Keratinocyte (primary cell): ENCODE results near the gene PTPRR. TPM values are rescaled to one million over a fixed set of nuclear protein-coding genes. Genes with fewer than 3 reads are reported as not detected.
A peak's percentile ranks its signal among the peaks of the same experiment; 100 is the strongest.

ENCODE experiments used
- DNase-seq: peaks from one replicate; pipeline ENCODE4 v3.0.0-alpha.2; 2011; ENCODE audit warnings: low read depth, missing footprints, low spot score
- FAIRE-seq: peaks from 2 replicates; lab custom pipeline; 2011; peaks lifted over from hg19 to GRCh38; lab: Jason Lieb, UNC
- H2AFZ ChIP-seq: 2 replicates; pipeline ENCODE4 v1.6.0; 2012; ENCODE audit warnings: low read length, control low read depth, inconsistent platforms; ENCODE audit not compliant: control insufficient read depth
- H3K27ac ChIP-seq: 2 replicates; pipeline ENCODE4 v1.5.1; 2011; ENCODE audit warnings: low read length; ENCODE audit not compliant: control insufficient read depth, insufficient read depth
- H3K27me3 ChIP-seq: 3 replicates; pipeline ENCODE4 v1.6.0; 2011; ENCODE audit warnings: low read length; ENCODE audit not compliant: control insufficient read depth, insufficient read depth; ENCODE audit errors: extremely low read depth
- H3K36me3 ChIP-seq, 2 experiments: 2 replicates in 1 of 2; 3 replicates in 1 of 2; pipeline ENCODE4 v1.5.1; 2011; ENCODE audit warnings: low read length in 2 of 2, mild to moderate bottlenecking in 1 of 2; ENCODE audit not compliant: control insufficient read depth in 2 of 2, insufficient read depth in 2 of 2; ENCODE audit errors: extremely low read depth in 1 of 2
- H3K4me1 ChIP-seq: 3 replicates; pipeline ENCODE4 v1.5.1; 2011; ENCODE audit warnings: low read length; ENCODE audit not compliant: control insufficient read depth, insufficient read depth; ENCODE audit errors: extremely low read depth
- H3K4me2 ChIP-seq: 3 replicates; pipeline ENCODE4 v1.6.0; 2011; ENCODE audit warnings: low read depth, low read length; ENCODE audit not compliant: control insufficient read depth, insufficient read depth; ENCODE audit errors: extremely low read depth
- H3K4me3 ChIP-seq, 3 experiments: fragments of 200-600 bp in 1 of 3; sonication (generic) in 1 of 3; 2 replicates in 2 of 3; 3 replicates in 1 of 3; pipeline ENCODE4 v1.5.1; 2011 to 2016; ENCODE audit warnings: low read length in 3 of 3, mild to moderate bottlenecking in 3 of 3, control low read depth in 2 of 3, inconsistent platforms in 1 of 3, low read depth in 1 of 3, mixed read lengths in 1 of 3, mixed run types in 1 of 3, moderate library complexity in 1 of 3; ENCODE audit not compliant: control insufficient read depth in 2 of 3, insufficient read depth in 2 of 3; ENCODE audit errors: extremely low read depth in 1 of 3
- H3K79me2 ChIP-seq: 2 replicates; pipeline ENCODE4 v1.6.0; 2012; ENCODE audit warnings: low read length; ENCODE audit not compliant: control insufficient read depth, insufficient read depth
- H3K9ac ChIP-seq: 3 replicates; pipeline ENCODE4 v1.6.0; 2011; ENCODE audit warnings: low read length; ENCODE audit not compliant: control insufficient read depth, insufficient read depth; ENCODE audit errors: extremely low read depth
- H3K9me1 ChIP-seq: 3 replicates; pipeline ENCODE4 v1.6.0; 2011; ENCODE audit warnings: low read length; ENCODE audit not compliant: control insufficient read depth, insufficient read depth; ENCODE audit errors: extremely low read depth
- H3K9me3 ChIP-seq: 2 replicates; pipeline ENCODE4 v1.5.1; 2012; ENCODE audit warnings: low read depth, low read length; ENCODE audit not compliant: control insufficient read depth
- H4K20me1 ChIP-seq: 3 replicates; pipeline ENCODE4 v1.6.0; 2011; ENCODE audit warnings: low read length; ENCODE audit not compliant: control insufficient read depth, insufficient read depth; ENCODE audit errors: extremely low read depth
- CTCF ChIP-seq, 3 experiments: IDR thresholded peaks in 1 of 3; conservative IDR thresholded peaks in 1 of 3; optimal IDR thresholded peaks in 1 of 3; 2 replicates in 2 of 3; 3 replicates in 1 of 3; pipeline versions ENCODE3 to v1.5.1; 2011; ENCODE audit warnings: low read length in 3 of 3, mild to moderate bottlenecking in 3 of 3, moderate library complexity in 2 of 3, control low read depth in 1 of 3, inconsistent platforms in 1 of 3; ENCODE audit not compliant: insufficient read depth in 2 of 3; ENCODE audit errors: extremely low read depth in 1 of 3
- EZH2 ChIP-seq: IDR thresholded peaks from one replicate; pipeline ENCODE4 v1.6.1; 2012; ENCODE audit warnings: inconsistent platforms, mild to moderate bottlenecking, low read length, moderate library complexity
- dilution Hi-C: fragments of 300-500 bp; cut with MboI; formaldehyde crosslinking; loops from one replicate; pipeline ENCODE4 v1.7.0; 2020; ENCODE audit warnings: low sequenced_read_pairs; ENCODE audit not compliant: extremely low pct_ligation_motif_present
- polyA minus RNA-seq, 3 experiments: library from RNA; depleted of rRNA, polyadenylated mRNA; stranded (reverse); fragments of >200 nt; gene quantifications; 1 replicate in 1 of 3; 2 replicates in 1 of 3; 3 replicates in 1 of 3; pipeline ENCODE4 v1.2.3, GENCODE V29; 2011
- polyA plus RNA-seq, 5 experiments: library from polyadenylated mRNA; depleted of rRNA in 3 of 5; stranded (reverse) in 3 of 5; stranded (forward) in 1 of 5; unstranded in 1 of 5; fragments of >200 nt; gene quantifications; 1 replicate in 1 of 5; 2 replicates in 3 of 5; 3 replicates in 1 of 5; pipeline versions ENCODE4 v1.2.1 to v1.2.3, GENCODE V29; 2011 to 2012; ENCODE audit warnings: missing spikeins in 2 of 5, low read depth in 1 of 5, low replicate concordance in 1 of 5

The PTPRR gene
- polyA plus RNA-seq (2.9 to 3.1 TPM (median 3.1 TPM) in 3 replicates), polyA minus RNA-seq (1.1 to 1.4 TPM in 2 of 3 replicates, not detected in the other)
- 0.24 TPM for polyA plus RNA-seq (2011; ENCODE audit: low read depth)
- 2.7 and 5.4 TPM in 2 replicates for polyA plus RNA-seq (2011; cell fraction: cytosol; rRNA removed)
- 2.5 and 2.9 TPM in 2 replicates for polyA plus RNA-seq (2011; cell fraction: nucleus; rRNA removed)
- polyA plus RNA-seq (2012; ENCODE audit: low replicate concordance), result 1.4 and 1.8 TPM in 2 replicates
- not detected for polyA minus RNA-seq (2011; cell fraction: cytosol; rRNA and poly(A)+ RNA removed)
- polyA minus RNA-seq (2011; cell fraction: nucleus; rRNA and poly(A)+ RNA removed), result 1.8 TPM in 2 replicates

- TF ChIP-seq CTCF (optimal IDR thresholded peaks at IDR 0.05 in 1 of 3, IDR thresholded peaks at IDR 0.05 in 1 of 3, conservative IDR thresholded peaks at IDR 0.05 in 1 of 3; ENCODE audit: extremely low read depth in 1 of 3, insufficient read depth in 2 of 3, low read length in 3 of 3), result no peak
- peak; percentile 68 for TF ChIP-seq EZH2
- dilution Hi-C loops, result no loop called here
- Histone ChIP-seq H3K9ac (no peak within 1 kb of the TSS), H3K4me1 (no peaks in the 10 kb centered on the region), H3K27ac (no peak within 1 kb of the TSS), H3K4me3 (no peak within 1 kb of the TSS), H2AFZ (no peak within 1 kb of the TSS), H3K79me2 (no peaks in the 10 kb centered on the region), H3K36me3 (no peaks in the 10 kb centered on the region), H3K9me3 (no peaks in the 10 kb centered on the region), H3K9me1 (no peaks in the 10 kb centered on the region), H3K4me2 (no peak within 1 kb of the TSS), H4K20me1 (no peaks in the 10 kb centered on the region), H3K27me3 (peaks cover 16% of the 10 kb centered on the region)
- FAIRE-seq, result no peak
- no peak for DNase-seq
Measured at GRCh38 chr12:70920251-70920851, at the start of gene PTPRR. Gene PTPRR (minus strand): TSS chr12:70920738. CDS start chr12:70920390, 348 bp downstream.

GRCh38 chr12:70966996-70967790 lies 46.7 kb upstream of the PTPRR start:
- dilution Hi-C loops, result no loop called here
- Histone ChIP-seq H3K4me1 (no peaks in the 10 kb centered on the region), H3K9me3 (no peaks in the 10 kb centered on the region), H3K27ac (no peak overlapping the region), H2AFZ (no peak overlapping the region), H3K9ac (no peak overlapping the region), H3K27me3 (no peaks in the 10 kb centered on the region), H3K4me2 (no peak overlapping the region), H4K20me1 (no peaks in the 10 kb centered on the region), H3K9me1 (no peaks in the 10 kb centered on the region), H3K79me2 (no peaks in the 10 kb centered on the region), H3K4me3 (no peak overlapping the region), H3K36me3 (no peaks in the 10 kb centered on the region)
- TF ChIP-seq CTCF (optimal IDR thresholded peaks at IDR 0.05 in 1 of 3, IDR thresholded peaks at IDR 0.05 in 1 of 3, conservative IDR thresholded peaks at IDR 0.05 in 1 of 3; ENCODE audit: extremely low read depth in 1 of 3, insufficient read depth in 2 of 3, low read length in 3 of 3) (no peak), EZH2 (no peak)
- DNase-seq (no peak), FAIRE-seq (no peak)
